B cell (primary cell): ENCODE results near the gene USP7.

Experiments
- CTCF ChIP-seq: fragments of 200-600 bp; IDR thresholded peaks from one replicate; pipeline ENCODE4 v1.8.0; 2022; ENCODE audit warnings: antibody characterized with exemption, mild to moderate bottlenecking
- EZH2 ChIP-seq: IDR thresholded peaks from 2 replicates; pipeline ENCODE4 v1.6.1; 2012; ENCODE audit warnings: borderline replicate concordance, low read depth, mild to moderate bottlenecking, moderate library complexity, low read length; ENCODE audit not compliant: insufficient read depth, poor library complexity, severe bottlenecking

- TF ChIP-seq CTCF (no peak), EZH2 (no peak)
These were observed 60.7 kb downstream of the USP7 start for GRCh38 chr16:8903004-8903403.
